ENCODE measurements around the gene EIF2B5.

GRCh38 chr3:184140436-184140835, 5.3 kb downstream of the EIF2B5 start:
- no peak for TF ChIP-seq CTCF (IDR thresholded peaks at IDR 0.05)
- TF ChIP-seq POLR2A (IDR thresholded peaks at IDR 0.05): no peak
